GM21447 (cell line): ENCODE results near the gene HS3ST4.
"Not testable (repeated sequence)": the region's sequence is repeated elsewhere in the genome, so short reads cannot be mapped to it uniquely, and the experiment has no call there.

Experiments used
- ATAC-seq: cut with Tn5 transposase; IDR thresholded peaks from one replicate; pipeline ENCODE4 v1.9.1; 2021; ENCODE audit not compliant: unreplicated experiment

HS3ST4 gene

DNA sequence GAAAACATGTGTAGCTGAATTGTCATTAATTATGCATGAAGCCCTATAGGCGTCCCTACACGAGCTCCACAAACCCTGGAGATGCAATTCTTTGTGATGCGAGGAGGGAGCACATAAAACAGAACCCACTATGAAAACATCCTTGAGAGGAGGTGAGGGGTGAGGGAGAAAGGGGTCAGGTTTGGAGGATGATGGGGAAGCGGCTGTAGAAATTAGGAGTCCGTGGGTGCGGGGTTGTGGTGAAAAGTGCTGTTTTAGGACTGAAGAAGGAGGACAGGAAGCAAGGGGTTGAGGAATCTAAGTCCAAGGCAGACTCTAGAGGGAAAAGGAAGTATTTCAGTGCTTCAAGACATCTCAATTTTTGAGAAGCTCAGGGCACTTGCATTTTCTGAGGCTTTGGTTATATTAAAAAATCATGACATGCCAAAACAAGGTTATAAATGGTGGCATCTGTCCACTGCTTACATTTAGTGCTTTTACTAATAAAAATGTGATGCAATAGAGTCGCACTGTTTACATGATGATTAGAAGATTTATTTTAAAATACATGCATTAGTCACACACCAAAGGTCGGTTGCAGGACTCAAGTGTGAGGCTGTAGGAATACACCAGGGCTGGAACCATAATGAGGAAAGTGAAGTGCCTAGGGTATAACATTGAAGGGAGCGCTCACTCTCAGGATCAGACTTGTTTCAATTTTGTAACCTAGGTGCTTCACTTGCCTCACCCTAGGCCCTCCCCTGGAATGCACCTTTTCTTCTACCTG is 379.5 kb downstream of the HS3ST4 start:
- ATAC-seq: no peak

DNA sequence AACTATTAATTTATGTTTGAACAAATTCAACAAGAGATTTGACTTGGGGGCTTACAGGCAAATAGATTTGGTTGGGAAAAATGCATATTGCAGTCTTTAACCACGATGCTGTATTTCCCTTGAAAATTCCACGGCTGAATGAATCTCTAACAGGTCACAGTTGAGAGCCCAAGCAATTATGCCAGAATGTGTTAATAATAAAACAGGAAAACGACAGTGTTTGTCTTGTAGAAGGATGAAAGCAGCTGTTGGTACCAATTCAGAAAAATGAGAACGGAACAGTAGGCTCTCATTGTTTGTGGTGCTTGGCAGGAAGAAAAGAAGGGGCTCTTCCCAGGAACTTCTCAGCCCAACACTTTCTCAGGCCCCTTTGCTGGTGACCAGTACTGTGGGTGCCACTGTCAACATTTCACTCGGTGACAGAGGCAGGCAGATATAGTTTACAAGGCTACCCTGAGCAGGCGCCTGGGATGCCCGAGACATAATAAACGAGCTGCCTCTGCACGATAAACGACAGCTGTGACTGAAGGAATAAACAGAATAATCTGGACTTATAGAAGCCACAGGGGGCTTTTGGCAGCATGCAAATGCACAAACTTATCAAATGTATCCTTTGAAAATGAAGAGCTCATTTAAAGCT is 387.1 kb downstream of the HS3ST4 start:
- ATAC-seq: no peak

DNA sequence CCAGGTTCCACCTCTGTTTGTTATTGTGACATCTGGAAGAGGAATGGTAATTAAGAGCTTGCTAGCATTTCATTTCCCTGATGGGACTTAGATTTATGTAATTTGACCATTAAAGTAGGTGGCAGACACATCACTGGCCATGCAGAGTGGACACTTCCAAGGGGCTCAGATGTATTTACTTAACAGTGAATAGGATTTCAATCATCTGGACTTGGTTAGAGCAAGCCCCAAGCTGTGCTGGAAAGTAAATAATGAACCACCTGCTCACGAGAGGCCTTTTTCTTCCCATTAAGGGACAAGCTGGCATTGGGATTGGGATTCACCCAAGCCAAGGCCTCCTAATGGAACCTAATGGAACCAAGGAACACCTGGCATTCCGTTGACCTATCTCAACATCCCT is 395.3 kb downstream of the HS3ST4 start:
- no peak for ATAC-seq

DNA sequence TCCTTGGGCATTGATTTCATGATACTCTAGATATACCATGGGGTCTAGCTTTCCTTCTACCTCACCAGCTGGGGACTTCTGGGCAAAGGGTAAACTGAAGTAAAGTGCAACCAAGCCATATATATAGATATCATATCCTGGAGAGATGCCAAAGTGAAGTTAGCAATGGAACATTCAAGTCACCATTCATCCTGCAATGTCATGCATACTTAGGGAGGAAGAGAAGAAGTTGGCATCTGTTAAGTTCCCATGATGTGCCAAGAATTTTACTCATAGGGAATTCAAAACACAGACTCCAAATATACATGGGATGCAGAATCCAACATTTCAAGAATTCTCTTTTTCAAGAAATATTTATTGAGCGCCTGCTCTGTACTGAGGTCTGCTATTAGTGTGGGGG is 399.8 kb downstream of the HS3ST4 start:
- no peak for ATAC-seq

DNA sequence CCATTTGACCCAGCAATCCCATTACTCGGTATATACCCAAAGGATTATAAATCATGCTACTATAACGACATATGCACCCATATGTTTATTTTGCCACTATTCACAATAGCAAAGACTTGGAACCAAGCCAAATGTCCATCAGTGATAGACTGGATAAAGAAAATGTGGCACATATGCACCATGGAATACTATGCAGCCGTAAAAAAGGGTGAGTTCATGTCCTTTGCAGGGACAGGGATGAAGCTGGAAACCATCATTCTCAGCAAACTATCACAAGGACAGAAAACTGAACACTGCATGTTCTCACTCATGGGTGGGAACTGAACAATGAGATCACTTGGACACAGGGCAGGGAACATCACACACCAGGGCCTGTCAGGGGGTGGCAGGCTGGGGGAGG is 406.4 kb downstream of the HS3ST4 start:
- ATAC-seq: not testable (repeated sequence)

DNA sequence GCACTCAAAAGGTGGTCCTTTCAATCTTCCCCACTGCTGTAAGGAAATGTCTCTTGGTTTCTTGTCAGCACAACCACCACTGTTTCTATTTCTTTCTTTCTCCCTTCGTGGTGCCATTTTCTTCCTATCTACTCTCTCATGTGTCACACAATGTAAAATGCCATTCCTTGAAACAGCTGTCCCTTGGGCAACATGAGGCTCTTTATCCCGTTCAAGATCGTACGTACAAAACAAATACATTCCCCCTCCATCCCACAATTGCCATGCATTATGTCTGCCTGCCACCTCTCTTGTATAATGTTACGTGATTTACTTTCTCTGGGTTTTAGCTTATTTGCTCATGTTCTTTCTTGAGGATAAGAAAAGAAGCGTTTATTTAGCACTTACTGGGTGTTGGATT is 410.6 kb downstream of the HS3ST4 start:
- no peak for ATAC-seq

DNA sequence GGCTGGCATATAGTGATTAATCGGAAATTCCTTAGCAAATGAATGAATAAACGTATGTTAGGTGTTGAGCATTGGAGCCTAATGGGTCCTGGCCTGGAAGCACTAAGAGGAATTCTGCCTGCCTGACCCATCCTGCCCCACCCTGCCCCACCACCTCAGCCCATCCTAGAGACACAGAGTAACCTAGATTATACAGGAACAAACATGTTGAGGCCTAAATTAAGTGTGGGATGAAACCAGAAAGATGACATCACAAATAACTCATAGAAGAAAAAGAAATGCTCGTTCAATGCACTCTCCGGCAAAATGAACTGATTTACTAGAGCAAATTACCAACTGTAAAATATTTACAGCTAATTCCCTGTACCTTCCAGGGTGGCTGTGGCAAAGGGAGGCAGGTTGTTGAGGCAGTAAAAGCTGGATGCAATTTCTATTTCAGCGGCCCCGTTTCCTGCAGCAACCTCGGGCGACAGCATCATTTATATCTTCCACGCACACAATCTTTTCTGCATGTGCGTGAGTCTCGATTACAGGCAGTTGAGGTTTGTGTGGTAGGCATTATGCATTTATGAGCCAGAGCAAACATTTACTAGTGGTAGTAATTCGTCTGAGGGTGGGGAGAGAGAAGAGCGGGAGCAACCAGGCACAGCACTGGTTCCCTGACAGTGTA is 417.2 kb downstream of the HS3ST4 start:
- no peak for ATAC-seq

DNA sequence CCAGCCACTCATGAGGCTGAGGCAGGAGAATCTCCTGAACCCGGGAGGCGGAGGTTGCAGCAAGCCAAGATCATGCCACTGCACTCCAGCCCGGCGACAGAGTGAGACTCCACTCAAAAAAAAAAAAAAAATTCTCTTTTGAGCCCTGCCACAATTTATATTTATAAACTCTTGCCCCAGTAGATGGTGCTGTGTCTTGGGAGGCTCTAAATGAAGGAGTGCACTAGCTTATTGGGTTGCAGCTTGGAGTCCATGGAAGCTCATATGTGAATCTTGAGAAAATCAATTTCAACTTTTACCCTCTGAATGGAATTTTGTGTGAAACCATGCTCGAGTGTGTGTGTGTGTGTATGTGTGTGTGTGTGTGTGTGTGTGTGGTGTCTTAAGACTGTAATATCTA is 420.1 kb downstream of the HS3ST4 start:
- no peak for ATAC-seq

DNA sequence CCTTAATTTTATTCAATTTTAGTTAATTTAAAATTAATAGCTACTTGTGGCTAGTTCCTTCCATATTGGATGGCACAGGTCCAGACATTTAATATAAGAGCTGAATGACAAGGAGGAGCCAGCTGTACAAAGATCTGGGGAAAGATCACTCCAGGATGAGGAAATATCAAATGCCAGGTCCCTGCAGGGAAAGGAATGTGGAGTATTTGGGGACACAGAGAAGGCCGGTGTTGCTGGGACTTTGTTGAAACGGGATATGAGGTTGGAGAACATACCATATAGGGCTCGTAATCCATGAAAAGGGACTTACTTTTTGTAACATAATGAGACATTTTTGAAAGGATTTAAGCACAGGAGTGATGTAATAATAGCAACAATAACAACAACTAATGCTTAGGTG is 426.8 kb downstream of the HS3ST4 start:
- no peak for ATAC-seq

DNA sequence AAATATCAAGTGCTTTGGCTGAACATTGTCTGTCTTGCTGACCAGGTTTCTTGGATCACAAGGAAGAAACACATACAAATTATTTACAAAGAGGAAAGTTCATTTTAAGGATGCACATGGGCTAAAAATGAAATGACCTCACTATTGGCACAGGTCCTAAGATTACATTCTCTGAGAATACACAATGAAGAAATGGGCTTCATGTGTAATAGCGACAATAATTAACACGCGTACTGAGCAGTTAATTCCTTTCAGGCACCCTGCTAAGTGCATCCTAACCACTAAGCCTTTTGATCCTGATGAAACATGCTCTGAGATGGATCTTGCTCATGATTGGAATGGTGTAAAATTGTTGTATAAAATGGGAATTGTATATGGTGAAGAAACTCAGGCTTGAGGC is 429.0 kb downstream of the HS3ST4 start:
- ATAC-seq: no peak

DNA sequence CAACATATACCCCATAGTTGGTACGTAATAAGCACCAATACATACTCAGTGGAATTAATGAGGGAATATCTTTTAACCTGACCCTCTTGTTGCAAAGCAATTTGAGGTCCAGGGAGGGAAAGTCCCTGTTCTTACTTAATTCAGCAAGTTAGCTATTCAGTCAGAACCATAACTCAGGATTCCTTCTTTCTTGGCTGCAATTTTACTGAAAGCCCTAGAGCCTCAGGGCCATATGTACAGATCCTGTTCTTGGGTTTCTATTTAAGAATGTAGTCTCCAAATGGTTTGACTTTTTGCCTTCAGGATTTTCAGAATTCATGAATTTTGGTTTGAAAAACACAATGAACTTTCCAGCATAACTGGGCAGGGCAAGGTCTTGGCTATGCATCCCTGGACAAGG is 436.5 kb downstream of the HS3ST4 start:
- no peak for ATAC-seq

DNA sequence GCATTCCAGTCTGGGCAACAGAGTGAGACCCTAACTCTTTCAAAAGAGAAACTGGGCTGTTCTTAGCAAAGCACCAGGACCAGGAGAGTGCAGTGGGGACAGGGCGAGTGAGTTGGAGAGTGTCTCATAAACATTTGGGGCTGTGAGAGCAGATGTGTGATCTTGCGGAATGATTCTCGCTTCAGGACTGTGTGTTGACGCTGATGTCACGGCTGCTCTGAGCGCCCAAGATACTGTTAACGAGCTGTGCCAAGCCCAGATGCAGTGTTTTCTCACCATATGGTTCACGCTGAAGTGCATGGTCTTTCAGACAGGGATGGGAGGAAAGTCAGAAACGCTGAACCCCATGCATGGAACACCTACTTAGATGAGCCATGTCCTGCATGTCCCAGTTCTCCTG is 438.2 kb downstream of the HS3ST4 start:
- ATAC-seq: no peak

DNA sequence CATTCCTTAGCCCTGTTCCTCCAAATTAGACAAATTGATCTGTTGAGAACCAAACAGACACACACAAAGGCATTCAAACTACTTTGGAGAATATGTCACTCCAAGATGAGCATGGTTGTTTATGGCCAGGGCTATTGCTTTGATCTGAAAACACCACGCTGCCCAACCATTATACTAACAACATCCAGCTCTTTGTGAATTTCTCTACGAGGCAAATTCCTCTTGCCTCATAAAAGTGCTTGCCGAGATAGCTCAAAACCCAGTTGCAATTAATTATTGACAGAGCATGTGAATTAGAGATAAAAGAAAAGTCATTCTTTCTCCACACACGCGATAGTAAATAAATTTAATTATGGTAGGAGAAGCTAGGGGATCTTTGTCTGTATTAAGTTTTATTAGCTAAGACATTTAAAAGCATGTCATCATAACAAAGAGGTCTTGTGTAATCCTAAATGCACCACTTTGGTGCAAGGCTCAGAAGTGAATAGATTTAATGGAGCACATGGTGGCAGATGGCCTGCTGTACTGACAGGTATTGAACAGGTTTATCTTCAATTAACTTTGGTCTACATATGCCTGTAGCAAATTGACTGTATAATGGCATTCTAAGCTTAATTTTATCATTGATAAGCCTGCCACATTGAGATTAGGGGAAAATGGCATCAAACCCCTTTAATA is 441.8 kb downstream of the HS3ST4 start:
- ATAC-seq: no peak

DNA sequence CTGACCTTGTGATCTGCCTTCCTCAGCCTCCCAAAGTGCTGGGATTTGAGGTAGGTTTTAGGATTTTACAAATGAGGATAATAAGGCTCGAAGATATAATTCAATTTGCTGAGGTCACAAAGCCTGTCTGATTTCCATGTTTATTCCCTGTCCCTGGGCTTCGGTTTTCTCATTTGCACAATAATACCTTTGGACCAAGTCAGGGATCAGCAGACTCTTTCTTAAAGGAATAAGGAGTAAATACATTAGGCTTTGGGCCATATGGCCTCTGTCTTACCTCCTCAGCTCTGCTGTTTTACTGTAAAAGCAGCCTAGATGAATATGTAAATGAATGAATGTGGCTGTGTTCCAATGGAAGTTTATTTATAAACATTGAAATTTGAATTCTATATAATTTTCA is 442.8 kb downstream of the HS3ST4 start:
- ATAC-seq: no peak

DNA sequence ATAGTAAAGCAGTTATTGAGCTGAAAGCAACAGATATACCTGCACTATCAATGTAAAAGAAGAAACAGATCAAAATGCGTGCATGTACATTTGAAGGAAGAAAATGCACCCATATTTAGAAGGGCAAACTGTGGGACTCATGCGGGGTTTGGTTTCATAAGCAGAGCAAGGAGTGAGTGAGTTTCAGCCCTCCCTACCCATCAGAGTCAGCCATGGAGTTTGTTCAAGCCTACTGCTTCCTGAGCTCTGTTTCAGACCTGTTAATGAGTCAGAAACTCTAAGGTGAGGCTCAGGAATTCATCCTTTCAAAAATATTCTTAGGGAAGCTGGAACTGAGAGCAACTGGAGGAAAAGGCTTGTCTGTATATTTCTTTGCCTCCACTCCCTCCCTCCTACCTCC is 446.2 kb downstream of the HS3ST4 start:
- no peak for ATAC-seq

DNA sequence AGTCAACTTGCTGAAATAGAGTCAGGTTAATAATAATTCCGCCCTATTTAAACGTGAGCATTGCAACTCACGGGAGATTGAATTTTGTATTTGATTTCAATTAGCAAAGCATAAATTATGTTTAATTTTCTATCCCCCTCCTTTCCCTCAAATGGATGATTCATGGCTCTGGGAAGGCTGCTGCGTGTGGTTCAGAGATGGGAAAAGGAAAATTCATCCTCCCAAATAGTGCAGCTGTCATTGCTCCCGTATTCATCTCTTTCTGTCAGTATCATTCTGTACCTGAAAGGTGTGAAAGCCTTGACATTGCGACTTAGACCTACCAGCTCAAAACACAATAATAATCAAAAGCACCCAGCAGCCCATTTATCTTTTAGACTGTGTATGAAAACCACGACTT is 447.3 kb downstream of the HS3ST4 start:
- no peak for ATAC-seq

DNA sequence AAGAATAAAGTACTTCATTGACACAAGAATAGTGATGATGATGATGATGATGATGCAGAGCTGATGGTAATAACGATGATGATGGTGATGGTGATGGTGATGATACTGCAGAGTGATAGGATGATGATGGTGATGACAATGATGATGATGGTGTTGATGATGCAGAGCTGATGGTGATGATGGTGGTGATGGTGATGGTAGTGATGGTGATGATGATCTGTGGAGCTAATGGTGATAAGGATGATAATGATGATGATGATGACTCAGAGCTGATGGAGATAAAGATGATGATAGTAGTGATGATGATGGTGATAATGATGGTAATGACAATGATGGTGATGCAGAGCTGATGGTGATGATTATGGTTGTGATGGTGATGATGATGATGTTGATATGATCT is 448.1 kb downstream of the HS3ST4 start:
- no peak for ATAC-seq

DNA sequence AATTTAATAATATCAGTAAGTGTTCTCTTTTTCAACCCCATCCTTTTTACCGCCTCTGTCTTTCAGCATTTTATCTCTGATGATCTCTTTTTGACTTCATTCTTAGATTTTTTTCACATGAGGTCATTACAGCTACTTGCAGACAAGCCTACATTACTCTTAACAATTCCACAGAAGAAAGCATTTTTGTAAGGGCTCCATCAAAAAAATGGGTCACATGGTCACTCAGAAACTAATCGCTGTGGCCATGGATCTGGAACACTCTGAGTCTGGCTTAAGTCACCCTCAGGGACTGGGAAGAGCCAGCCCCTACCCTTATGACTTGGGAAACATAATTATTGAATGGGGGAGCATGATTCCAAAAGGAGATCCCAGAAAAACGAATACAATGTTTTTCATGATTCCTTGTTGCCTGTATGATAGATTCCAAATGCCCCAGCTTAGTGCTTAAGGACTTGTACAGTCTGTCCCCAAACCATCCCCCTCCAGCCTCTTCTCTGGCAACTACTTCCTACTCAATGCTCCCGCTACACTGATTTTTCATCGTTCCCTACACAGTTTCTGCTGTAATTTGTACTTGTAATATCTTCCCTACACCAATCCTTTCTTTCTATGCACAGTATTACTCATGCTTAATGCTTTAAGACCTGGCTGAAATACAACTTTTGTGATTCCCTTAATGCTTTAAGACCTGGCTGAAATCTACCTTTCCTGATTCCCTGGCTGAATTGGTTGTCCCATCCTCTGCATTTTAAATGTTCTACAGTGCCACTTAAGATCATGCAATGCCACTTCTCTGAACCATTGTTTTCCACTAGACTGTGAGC is 457.8 kb downstream of the HS3ST4 start:
- no peak for ATAC-seq

DNA sequence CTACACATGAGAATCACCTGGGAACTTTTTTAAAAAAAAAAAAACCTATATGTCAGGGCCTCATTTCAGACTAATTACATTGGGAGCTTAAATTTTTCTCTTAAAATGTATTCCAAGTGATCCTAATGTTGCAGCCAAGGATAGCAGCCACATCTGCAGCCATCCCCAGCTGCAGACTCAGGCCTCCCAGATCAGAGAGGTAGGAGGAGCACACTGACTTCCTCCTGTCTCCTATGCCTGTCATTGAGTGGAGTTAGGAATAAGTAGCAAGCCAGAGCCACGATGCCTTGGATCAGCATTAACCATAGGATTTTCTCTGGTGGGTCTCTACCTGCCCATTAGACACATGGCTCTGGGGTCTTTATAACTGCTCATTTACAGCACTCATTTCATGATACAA is 463.5 kb downstream of the HS3ST4 start:
- no peak for ATAC-seq

DNA sequence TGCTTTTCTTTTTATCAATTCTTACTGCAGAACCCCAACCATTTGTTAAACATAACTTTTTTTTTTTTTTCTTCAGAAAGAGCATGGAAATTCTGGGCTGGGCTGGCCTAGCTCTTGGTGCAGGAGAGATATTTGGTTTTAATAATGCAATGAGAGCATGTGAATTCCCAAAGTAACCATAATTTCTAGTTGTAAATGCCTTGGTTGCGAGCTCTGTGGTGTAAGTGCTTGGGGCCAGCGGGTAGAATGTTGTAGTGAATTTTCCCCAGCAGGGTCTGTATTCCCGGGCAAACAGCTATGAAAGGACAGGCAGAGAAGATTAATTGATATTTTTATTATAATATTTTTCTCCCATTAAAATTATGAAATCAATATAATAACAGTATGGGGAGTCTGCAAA is 465.6 kb downstream of the HS3ST4 start:
- ATAC-seq: no peak
